BLaER1 (cell line): ENCODE data around the gene ZBTB20.

Experiments used
- H3K27ac ChIP-seq: shearing (Covaris generic); formaldehyde crosslinking; 2 replicates; pipeline ENCODE4 v1.8.1; 2022
- H3K27me3 ChIP-seq: shearing (Covaris generic); formaldehyde crosslinking; 2 replicates; pipeline ENCODE4 v1.8.1; 2022
- H3K36me3 ChIP-seq: shearing (Covaris generic); formaldehyde crosslinking; 2 replicates; pipeline ENCODE4 v1.8.1; 2022
- H3K4me1 ChIP-seq: shearing (Covaris generic); formaldehyde crosslinking; 2 replicates; pipeline ENCODE4 v1.8.1; 2022
- H3K4me2 ChIP-seq: shearing (Covaris generic); formaldehyde crosslinking; 2 replicates; pipeline ENCODE4 v1.8.1; 2022
- H3K4me3 ChIP-seq: shearing (Covaris generic); formaldehyde crosslinking; 2 replicates; pipeline ENCODE4 v1.8.1; 2022
- H3K9ac ChIP-seq: shearing (Covaris generic); formaldehyde crosslinking; 2 replicates; pipeline ENCODE4 v1.8.1; 2022
- H3K9me3 ChIP-seq: shearing (Covaris generic); formaldehyde crosslinking; 2 replicates; pipeline ENCODE4 v1.8.1; 2022
- H4K20me1 ChIP-seq: shearing (Covaris generic); formaldehyde crosslinking; 2 replicates; pipeline ENCODE4 v1.8.1; 2022
- Cebpa-rat ChIP-seq: shearing (Covaris generic); IDR thresholded peaks from 2 replicates; pipeline ENCODE4 v1.8.1; 2022

ZBTB20 gene

GRCh38 chr3:114418107-114418506 is 729.0 kb downstream of the ZBTB20 start:
- H3K36me3 ChIP-seq = no peaks in the 10 kb centered on the region
- no peaks in the 10 kb centered on the region for H3K27me3 ChIP-seq
- no peak overlapping the region for H3K4me2 ChIP-seq
- no peak overlapping the region for H3K27ac ChIP-seq
- H3K9me3 ChIP-seq = no peaks in the 10 kb centered on the region
- H3K4me3 ChIP-seq = no peak overlapping the region
- H3K4me1 ChIP-seq = no peaks in the 10 kb centered on the region
- peaks cover 33% of the 10 kb centered on the region for H4K20me1 ChIP-seq
- H3K9ac ChIP-seq = no peak overlapping the region
- TF ChIP-seq Cebpa-rat = no peak

GRCh38 chr3:114417675-114418074 is 729.4 kb downstream of the ZBTB20 start:
- Histone ChIP-seq H3K27ac (no peak overlapping the region), H3K4me2 (no peak overlapping the region), H3K9me3 (no peaks in the 10 kb centered on the region), H4K20me1 (peaks cover 33% of the 10 kb centered on the region), H3K4me1 (no peaks in the 10 kb centered on the region), H3K36me3 (no peaks in the 10 kb centered on the region), H3K27me3 (no peaks in the 10 kb centered on the region), H3K4me3 (no peak overlapping the region), H3K9ac (no peak overlapping the region)
- TF ChIP-seq Cebpa-rat = no peak

GRCh38 chr3:114417265-114417664 is 729.8 kb downstream of the ZBTB20 start:
- Histone ChIP-seq H3K4me2 (no peak overlapping the region), H3K4me1 (no peaks in the 10 kb centered on the region), H3K36me3 (no peaks in the 10 kb centered on the region), H3K4me3 (no peak overlapping the region), H3K27me3 (no peaks in the 10 kb centered on the region), H3K27ac (no peak overlapping the region), H4K20me1 (peaks cover 32% of the 10 kb centered on the region), H3K9ac (no peak overlapping the region), H3K9me3 (no peaks in the 10 kb centered on the region)
- no peak for TF ChIP-seq Cebpa-rat

GRCh38 chr3:114411811-114412803 is 735.0 kb downstream of the ZBTB20 start:
- Histone ChIP-seq H4K20me1 (no peaks in the 10 kb centered on the region), H3K4me2 (no peak overlapping the region), H3K4me1 (no peaks in the 10 kb centered on the region), H3K36me3 (no peaks in the 10 kb centered on the region), H3K27ac (no peak overlapping the region), H3K27me3 (no peaks in the 10 kb centered on the region), H3K9ac (no peak overlapping the region), H3K4me3 (no peak overlapping the region), H3K9me3 (no peaks in the 10 kb centered on the region)
- TF ChIP-seq Cebpa-rat = no peak

- Histone ChIP-seq H3K9ac (no peak overlapping the region), H4K20me1 (no peaks in the 10 kb centered on the region), H3K27ac (no peak overlapping the region), H3K36me3 (no peaks in the 10 kb centered on the region), H3K9me3 (no peaks in the 10 kb centered on the region), H3K4me3 (no peak overlapping the region), H3K4me2 (no peak overlapping the region), H3K4me1 (no peaks in the 10 kb centered on the region), H3K27me3 (no peaks in the 10 kb centered on the region)
- TF ChIP-seq Cebpa-rat = no peak
Measured at GRCh38 chr3:114411190-114411668, 735.9 kb downstream of the ZBTB20 start.

GRCh38 chr3:114408736-114409670 is 738.1 kb downstream of the ZBTB20 start:
- Histone ChIP-seq H3K4me1 (no peaks in the 10 kb centered on the region), H4K20me1 (no peaks in the 10 kb centered on the region), H3K27me3 (no peaks in the 10 kb centered on the region), H3K9ac (no peak overlapping the region), H3K36me3 (no peaks in the 10 kb centered on the region), H3K9me3 (no peaks in the 10 kb centered on the region), H3K27ac (no peak overlapping the region), H3K4me3 (no peak overlapping the region), H3K4me2 (no peak overlapping the region)
- no peak for TF ChIP-seq Cebpa-rat

GRCh38 chr3:114406922-114407321 is 740.2 kb downstream of the ZBTB20 start:
- no peaks in the 10 kb centered on the region for H3K4me1 ChIP-seq

GRCh38 chr3:114406286-114406685 is 740.8 kb downstream of the ZBTB20 start:
- no peaks in the 10 kb centered on the region for H3K9me3 ChIP-seq
- H3K4me2 ChIP-seq = no peak overlapping the region
- no peaks in the 10 kb centered on the region for H4K20me1 ChIP-seq
- TF ChIP-seq Cebpa-rat = no peak
- no peak overlapping the region for H3K4me3 ChIP-seq
- no peak overlapping the region for H3K27ac ChIP-seq
- no peaks in the 10 kb centered on the region for H3K27me3 ChIP-seq
- no peaks in the 10 kb centered on the region for H3K36me3 ChIP-seq
- H3K9ac ChIP-seq = no peak overlapping the region
- H3K4me1 ChIP-seq = no peaks in the 10 kb centered on the region

More at GRCh38 chr3:114406922-114407321, 740.2 kb downstream of the ZBTB20 start:
- Histone ChIP-seq H3K9me3 (no peaks in the 10 kb centered on the region), H3K4me2 (no peak overlapping the region), H3K27ac (no peak overlapping the region), H3K36me3 (no peaks in the 10 kb centered on the region), H3K9ac (no peak overlapping the region), H4K20me1 (no peaks in the 10 kb centered on the region), H3K4me3 (no peak overlapping the region), H3K27me3 (no peaks in the 10 kb centered on the region)
- no peak for TF ChIP-seq Cebpa-rat

- Histone ChIP-seq H3K27ac (no peak overlapping the region), H3K4me3 (no peak overlapping the region)
Measured at GRCh38 chr3:114405202-114405990, 741.7 kb downstream of the ZBTB20 start.

More at GRCh38 chr3:114405202-114405990, 741.7 kb downstream of the ZBTB20 start:
- no peak for TF ChIP-seq Cebpa-rat
- no peaks in the 10 kb centered on the region for H3K27me3 ChIP-seq
- no peaks in the 10 kb centered on the region for H4K20me1 ChIP-seq
- H3K4me1 ChIP-seq = no peaks in the 10 kb centered on the region
- H3K36me3 ChIP-seq = no peaks in the 10 kb centered on the region
- H3K9me3 ChIP-seq = no peaks in the 10 kb centered on the region
- no peak overlapping the region for H3K9ac ChIP-seq
- no peak overlapping the region for H3K4me2 ChIP-seq
